GM12878 (cell line): ENCODE data around the gene BATF. TPM values are rescaled to one million over a fixed set of nuclear protein-coding genes. Genes with fewer than 3 reads are reported as not detected.

Experiments used
- ATAC-seq: fragments of 200-7000 bp; cut with Tn5 transposase; 3 replicates; pipeline ENCODE4 v1.9.1; 2020; ENCODE audit warnings: mild to moderate bottlenecking, moderate library complexity
- BruUV-seq: library from RNA; stranded (reverse); fragments of 400-500 nt; replicated peaks from 2 replicates; lab custom pipeline; 2021; lab: Mats Ljungman, UMichigan
- CTCF ChIA-PET: fragments of 300-600 bp; sonication (Branson Sonifier 250); formaldehyde crosslinking; extraction: SDS; loops from one replicate; lab custom pipeline; 2021; ENCODE audit warnings: inconsistent platforms; lab: Yijun Ruan, JAX
- POLR2A ChIA-PET: fragments of 350-600 bp; formaldehyde crosslinking; extraction: SDS; loops from one replicate; lab custom pipeline; 2021; ENCODE audit warnings: inconsistent platforms; lab: Charles Lee
- RAD21 ChIA-PET: fragments of 300-600 bp; sonication (Branson Sonifier 250); formaldehyde crosslinking; loops from one replicate; lab custom pipeline; 2023; ENCODE audit warnings: antibody characterized with exemption; ENCODE audit not compliant: unreplicated experiment; lab: Charles Lee
- SMC1A ChIA-PET: fragments of 300-600 bp; sonication (Branson Sonifier 250); formaldehyde crosslinking; loops from one replicate; lab custom pipeline; 2023; ENCODE audit not compliant: unreplicated experiment, uncharacterized antibody; lab: Charles Lee
- DNase-seq: peaks from one replicate; pipeline ENCODE4 v3.0.0-alpha.2; 2011; ENCODE audit warnings: low read depth, low spot score
- FAIRE-seq: peaks from 3 replicates; lab custom pipeline; 2011; peaks lifted over from hg19 to GRCh38; lab: Jason Lieb, UNC
- H2AFZ ChIP-seq: 2 replicates; pipeline ENCODE4 v1.6.0; 2011; ENCODE audit warnings: low read depth, low read length, control low read depth; ENCODE audit not compliant: control insufficient read depth
- H3K27ac ChIP-seq: 2 replicates; pipeline ENCODE4 v1.5.1; 2011; ENCODE audit warnings: control low read depth; ENCODE audit not compliant: control insufficient read depth, insufficient read depth
- H3K27me3 ChIP-seq, 2 experiments: replicated peaks in 1 of 2; 2 replicates each; pipeline versions ENCODE4 v1.6.0 to v1.6.1; 2011; ENCODE audit warnings: low read length in 1 of 2; ENCODE audit not compliant: control insufficient read depth in 2 of 2, insufficient read depth in 2 of 2
- H3K36me3 ChIP-seq, 2 experiments: 2 replicates each; pipeline ENCODE4 v1.5.1; 2011; ENCODE audit warnings: low read length in 1 of 2; ENCODE audit not compliant: control insufficient read depth in 2 of 2, insufficient read depth in 2 of 2
- H3K4me1 ChIP-seq: 2 replicates; pipeline ENCODE4 v1.6.1; 2011; ENCODE audit warnings: mild to moderate bottlenecking, low read length, moderate library complexity, mixed read lengths; ENCODE audit not compliant: control insufficient read depth, insufficient read depth
- H3K4me2 ChIP-seq: 2 replicates; pipeline ENCODE4 v1.6.0; 2011; ENCODE audit warnings: control low read depth; ENCODE audit not compliant: control insufficient read depth, insufficient read depth
- H3K4me3 ChIP-seq: fragments of 200-600 bp; sonication (generic); 2 replicates; pipeline ENCODE4 v1.5.1; 2016
- H3K79me2 ChIP-seq: 2 replicates; pipeline ENCODE4 v1.6.0; 2011; ENCODE audit warnings: low read length; ENCODE audit not compliant: control insufficient read depth, insufficient read depth
- H3K9ac ChIP-seq: 2 replicates; pipeline ENCODE4 v1.8.0; 2011; ENCODE audit warnings: low read length, control low read depth, mixed read lengths; ENCODE audit not compliant: control insufficient read depth, insufficient read depth
- H3K9me3 ChIP-seq: replicated peaks from 3 replicates; pipeline ENCODE4 v1.5.1; 2011; ENCODE audit warnings: mild to moderate bottlenecking, low read length; ENCODE audit not compliant: control insufficient read depth, insufficient read depth
- H4K20me1 ChIP-seq: 2 replicates; pipeline ENCODE4 v1.6.0; 2011; ENCODE audit not compliant: control insufficient read depth, insufficient read depth
- CBFB ChIP-seq: IDR thresholded peaks from 2 replicates; pipeline ENCODE4 v1.6.1; 2016; ENCODE audit warnings: antibody characterized with exemption, low read depth
- CUX1 ChIP-seq: IDR thresholded peaks from 2 replicates; pipeline ENCODE4 v1.6.1; 2012; ENCODE audit warnings: improper control_type of control experiment, low read depth, low read length; ENCODE audit not compliant: insufficient replicate concordance
- RFX5 ChIP-seq: IDR thresholded peaks from 2 replicates; pipeline ENCODE4 v1.6.1; 2011; ENCODE audit warnings: low read depth, low read length, improper control_type of control experiment
- TBL1XR1 ChIP-seq: IDR thresholded peaks from 2 replicates; pipeline ENCODE4 v1.6.1; 2012; ENCODE audit warnings: low read depth, low read length, improper control_type of control experiment
- WGBS: methylation state at CpG from one replicate; pipeline ENCODE4 v1.1.6; 2016; ENCODE audit warnings: low lambda C conversion rate; ENCODE audit not compliant: insufficient replicate concordance, insufficient coverage; ENCODE audit errors: missing lambda C conversion rate; 5-methylcytosine and 5-hydroxymethylcytosine counted together
- in situ Hi-C: fragments of 300-500 bp; cut with MboI; formaldehyde crosslinking; loops from 9 replicates; pipeline ENCODE4 v1.14.3; 2018; ENCODE audit warnings: mixed read lengths
- intact Hi-C: fragments of 100-400 bp; cut with micrococcal nuclease; formaldehyde crosslinking; loops from one replicate; pipeline ENCODE4 v1.14.2; 2022; ENCODE audit not compliant: unreplicated experiment
- polyA plus RNA-seq, 11 experiments: library from polyadenylated mRNA; depleted of rRNA in 4 of 11; unstranded in 6 of 11; stranded (reverse) in 5 of 11; fragments of >200 nt; fragmentation: Nextera tagmentation in 4 of 11; fragmentation: Illumina TruSeq in 1 of 11; extraction: Ambion mirVana in 4 of 11; extraction: Trizol in 1 of 11; gene quantifications; 1 replicate in 1 of 11; 2 replicates in 10 of 11; pipeline versions ENCODE4 v1.2.1 to v1.2.3, GENCODE V29; 2011 to 2016; ENCODE audit warnings: inconsistent platforms in 2 of 11, missing spikeins in 2 of 11, low read depth in 1 of 11
- total RNA-seq, 4 experiments: library from RNA; depleted of rRNA in 3 of 4; stranded (reverse); fragments of >200 nt in 3 of 4; fragmentation: Illumina TruSeq in 1 of 4; extraction: Trizol in 1 of 4; gene quantifications; 2 replicates each; pipeline versions ENCODE4 v1.2.1 to v1.2.3, GENCODE V29; 2013 to 2021

The BATF gene
- total and polyA plus RNA-seq, 10 of the 15 experiments (the other 5 are each of a cell fraction or from before 2014, with no cell fraction given) = 10.0 to 154 (median 103) TPM

GRCh38 chr14:75578786-75579337, 56.6 kb downstream of the BATF start (continued):
- no peak for TF ChIP-seq TBL1XR1

GRCh38 chr14:75579338-75579864, 57.1 kb downstream of the BATF start:
- DNase-seq = no peak
- POLR2A ChIA-PET = interaction anchor here (0.5 to 1.4 kb wide), 3 partner anchors 25 to 248 kb away, joined by 3 to 4 read pairs (median 3); no protein-coding TSS in a partner anchor
- CTCF ChIA-PET = interaction anchor here (0.8 to 14.9 kb wide), 8 partner anchors 25 to 403 kb away, joined by 3 to 578 read pairs (median 4); partner anchors contain the start of genes BATF, ERG28, TGFB3 and TTLL5
- Histone ChIP-seq H3K9ac (no peak overlapping the region), H3K79me2 (no peaks in the 10 kb centered on the region), H3K36me3 (no peaks in the 10 kb centered on the region), H4K20me1 (no peaks in the 10 kb centered on the region), H2AFZ (no peak overlapping the region), H3K27me3 (no peaks in the 10 kb centered on the region), H3K27ac (no peak overlapping the region), H3K9me3 (no peaks in the 10 kb centered on the region), H3K4me3 (no peak overlapping the region), H3K4me2 (peak overlapping the region; percentile 22), H3K4me1 (peaks cover 7% of the 10 kb centered on the region; the same call in 1 of the 2 replicates)
- SMC1A ChIA-PET = interaction anchor here (0.8 to 12.4 kb wide), 6 partner anchors 45 to 132 kb away, joined by 3 to 375 read pairs (median 36); partner anchors contain the start of genes BATF, ERG28 and TTLL5
- FAIRE-seq = no peak
- in situ Hi-C loops (loop anchor here (5.0 to 10.0 kb wide), 2 partner anchors 73 to 405 kb away; partner anchors contain the start of genes IFT43 and TGFB3), intact Hi-C loops (loop anchor here (10.0 kb wide), 1 partner anchor 405 kb away; the partner anchor contains the start of genes IFT43 and TGFB3)
- RAD21 ChIA-PET = interaction anchor here (1.5 to 7.3 kb wide), 3 partner anchors 8 to 76 kb away, joined by 3 to 320 read pairs (median 16); partner anchors contain the start of genes ERG28 and TTLL5
- no peak for TF ChIP-seq CUX1
- TF ChIP-seq RFX5 = no peak
- no peak for TF ChIP-seq CBFB
- no TSS peak for BruUV-seq
- no peak for ATAC-seq
- 92% methylated on average over 13 of the region's 13 CpGs for WGBS
